MG63 (cell line): ENCODE data around the gene PCSK1. TPM values are rescaled to one million over a fixed set of nuclear protein-coding genes. Genes with fewer than 3 reads are reported as not detected.

Experiments used
- DNase-seq: peaks from one replicate; pipeline ENCODE4 v3.0.0-alpha.2; 2020
- H3K27me3 ChIP-seq: fragments of 250-450 bp; sonication (Bioruptor Pico); 2 replicates; pipeline ENCODE4 v1.5.1; 2020; ENCODE audit warnings: mild to moderate bottlenecking, moderate library complexity
- H3K36me3 ChIP-seq: fragments of 250-450 bp; sonication (Bioruptor Pico); 2 replicates; pipeline ENCODE4 v1.5.1; 2020; ENCODE audit warnings: mild to moderate bottlenecking, moderate library complexity
- H3K4me3 ChIP-seq: fragments of 250-450 bp; sonication (Bioruptor Pico); 2 replicates; pipeline ENCODE4 v1.5.1; 2020; ENCODE audit warnings: mild to moderate bottlenecking, moderate library complexity
- H3K9me3 ChIP-seq: fragments of 250-450 bp; sonication (Bioruptor Pico); 2 replicates; pipeline ENCODE4 v1.5.1; 2020; ENCODE audit warnings: mild to moderate bottlenecking, moderate library complexity
- total RNA-seq: library from RNA; depleted of rRNA; stranded (reverse); fragments of >200 nt; shearing (Covaris generic); gene quantifications from 2 replicates; pipeline ENCODE4 v1.2.3, GENCODE V29; 2014; ENCODE audit warnings: low replicate concordance; rRNA removed

The PCSK1 gene
- total RNA-seq, 1 experiment from 2014 or later: not detected

DNA sequence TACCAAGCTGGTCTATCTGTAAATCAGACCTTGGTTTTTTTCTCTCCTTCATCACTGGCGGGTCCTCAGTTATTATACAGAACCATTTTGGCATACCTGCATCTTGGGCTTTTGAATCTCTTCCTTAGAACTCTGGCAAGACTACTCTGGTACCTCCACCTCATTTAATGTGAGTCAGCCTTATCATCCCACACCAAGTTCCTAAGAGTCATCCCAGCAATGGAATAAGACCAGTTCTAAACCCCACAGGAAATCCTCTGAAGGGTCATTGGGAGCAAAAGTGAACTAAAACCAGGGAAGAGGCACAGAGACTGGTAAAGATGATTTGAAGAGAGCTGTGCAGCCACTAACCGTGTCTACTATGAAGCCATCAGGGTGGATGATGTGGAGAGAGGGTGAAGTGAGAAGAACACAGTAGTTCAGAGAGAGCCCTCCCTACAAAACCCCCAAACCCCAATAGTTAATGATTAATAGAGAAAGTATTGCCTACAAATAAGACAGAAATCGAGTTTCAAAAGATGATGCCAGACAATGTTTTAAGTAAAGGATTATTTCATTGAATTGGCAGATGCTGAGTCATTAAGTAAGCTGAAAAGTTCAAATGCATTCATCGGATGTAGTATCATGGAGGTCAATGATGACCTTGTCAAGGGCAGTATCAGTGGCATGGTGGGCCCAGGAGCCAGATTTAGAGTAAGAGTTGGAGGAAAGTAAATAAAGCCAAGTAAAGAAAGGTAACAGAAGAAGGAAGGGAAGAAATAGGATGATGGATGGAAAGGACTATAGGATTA lies 85.4 kb downstream of the PCSK1 start:
- no peak overlapping the region for H3K4me3 ChIP-seq
- H3K9me3 ChIP-seq: no peaks in the 10 kb centered on the region
- H3K27me3 ChIP-seq: no peaks in the 10 kb centered on the region
- no peaks in the 10 kb centered on the region for H3K36me3 ChIP-seq
- no peak for DNase-seq

- no peaks in the 10 kb centered on the region for H3K36me3 ChIP-seq
These were observed 88.1 kb downstream of the PCSK1 start for GRCh38 chr5:96344678-96345577.

GRCh38 chr5:96343094-96343493 lies 90.0 kb downstream of the PCSK1 start:
- Histone ChIP-seq H3K36me3 (no peaks in the 10 kb centered on the region), H3K9me3 (no peaks in the 10 kb centered on the region), H3K4me3 (no peak overlapping the region), H3K27me3 (no peaks in the 10 kb centered on the region)
- DNase-seq: no peak

More at GRCh38 chr5:96344678-96345577, 88.1 kb downstream of the PCSK1 start:
- no peaks in the 10 kb centered on the region for H3K9me3 ChIP-seq
- no peak overlapping the region for H3K4me3 ChIP-seq
- no peaks in the 10 kb centered on the region for H3K27me3 ChIP-seq
- no peak for DNase-seq

DNA sequence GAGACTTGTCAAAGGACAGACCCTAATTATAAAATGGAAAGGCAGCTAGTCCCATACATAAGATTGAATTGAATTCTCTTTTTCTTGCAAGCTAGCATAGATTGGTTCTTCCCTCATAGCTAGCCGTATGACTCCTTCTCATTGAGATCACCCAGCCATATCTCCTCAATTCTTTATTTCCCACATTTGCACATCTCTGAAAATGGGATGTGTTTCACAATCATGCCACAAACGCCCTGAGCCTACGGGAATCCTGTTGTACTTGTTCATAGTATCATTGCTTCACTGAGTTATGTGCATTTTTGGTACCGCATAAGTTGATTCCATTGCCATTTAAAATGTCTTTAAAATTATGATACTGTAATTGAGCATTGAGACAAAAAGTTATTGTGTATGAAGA lies 90.5 kb downstream of the PCSK1 start:
- no peaks in the 10 kb centered on the region for H3K36me3 ChIP-seq
- DNase-seq: no peak
- H3K4me3 ChIP-seq: no peak overlapping the region
- no peaks in the 10 kb centered on the region for H3K27me3 ChIP-seq
- H3K9me3 ChIP-seq: no peaks in the 10 kb centered on the region

Other genes starting within 250 kb of the PCSK1 start
- gene CAST, start 229.1 kb upstream of the PCSK1 start, total RNA-seq: 136 and 150 TPM in 2 replicates